ENCODE data around the gene GSN. TPM values are rescaled to one million over a fixed set of nuclear protein-coding genes. Genes with fewer than 3 reads are reported as not detected.
A peak's percentile ranks its signal among the peaks of the same experiment; 100 is the strongest.

GSN gene
- total and polyA plus RNA-seq, 2 of the 13 experiments (the other 11 are each of a cell fraction or from before 2014, with no cell fraction given), result 294 to 307 TPM

GRCh38 chr9:121298016-121298538 lies 30.1 kb downstream of the GSN start (continued):
- TF ChIP-seq RARA (CRISPR knock-in tag; IDR thresholded peaks at IDR 0.05), result peak; percentile 87
- no peak for TF ChIP-seq ATF7-NPFF (CRISPR knock-in tag; IDR thresholded peaks at IDR 0.05; ENCODE audit: low read depth)
- TF ChIP-seq ZFP36 (IDR thresholded peaks at IDR 0.05; ENCODE audit: borderline replicate concordance, low read depth, low read length, partially characterized antibody), result no peak
- TF ChIP-seq NCOA2 (CRISPR knock-in tag; IDR thresholded peaks at IDR 0.05), result peak; percentile 71
- TF ChIP-seq NFE2 (CRISPR knock-in tag; IDR thresholded peaks at IDR 0.05), result no peak
- peak; percentile 51 for TF ChIP-seq POGZ (CRISPR knock-in tag; IDR thresholded peaks at IDR 0.05)
- TF ChIP-seq FOXP1 (IDR thresholded peaks at IDR 0.05), result no peak
- peak; percentile 47; the same call in 1 of the 2 replicates for TF ChIP-seq FOXP1 (CRISPR knock-in tag; IDR thresholded peaks at IDR 0.05)
- TF ChIP-seq MAFK (conservative IDR thresholded peaks at IDR 0.05 in 1 of 2, IDR thresholded peaks at IDR 0.05 in 1 of 2; ENCODE audit: low read length in 2 of 2), result no peak
- peak; percentile 47; the same call in 1 of the 2 replicates for TF ChIP-seq SOX5 (CRISPR knock-in tag; IDR thresholded peaks at IDR 0.05; ENCODE audit: borderline replicate concordance)
- 0 out of 2 replicates have a peak, but pooled peaks have one; percentile 26 for TF ChIP-seq KDM2A (CRISPR knock-in tag; IDR thresholded peaks at IDR 0.05; ENCODE audit: borderline replicate concordance, low read depth)
- no peak for TF ChIP-seq POLR2AphosphoS2 (IDR thresholded peaks at IDR 0.05; ENCODE audit: low read depth, low read length)
- TF ChIP-seq DPF2 (CRISPR knock-in tag; IDR thresholded peaks at IDR 0.05; ENCODE audit: borderline replicate concordance, low read depth), result peak; percentile 26; the same call in 1 of the 2 replicates
- peak; percentile 18; the same call in 1 of the 2 replicates for TF ChIP-seq ZMYM3 (CRISPR knock-in tag; IDR thresholded peaks at IDR 0.05)
- TF ChIP-seq, protein P1, sequence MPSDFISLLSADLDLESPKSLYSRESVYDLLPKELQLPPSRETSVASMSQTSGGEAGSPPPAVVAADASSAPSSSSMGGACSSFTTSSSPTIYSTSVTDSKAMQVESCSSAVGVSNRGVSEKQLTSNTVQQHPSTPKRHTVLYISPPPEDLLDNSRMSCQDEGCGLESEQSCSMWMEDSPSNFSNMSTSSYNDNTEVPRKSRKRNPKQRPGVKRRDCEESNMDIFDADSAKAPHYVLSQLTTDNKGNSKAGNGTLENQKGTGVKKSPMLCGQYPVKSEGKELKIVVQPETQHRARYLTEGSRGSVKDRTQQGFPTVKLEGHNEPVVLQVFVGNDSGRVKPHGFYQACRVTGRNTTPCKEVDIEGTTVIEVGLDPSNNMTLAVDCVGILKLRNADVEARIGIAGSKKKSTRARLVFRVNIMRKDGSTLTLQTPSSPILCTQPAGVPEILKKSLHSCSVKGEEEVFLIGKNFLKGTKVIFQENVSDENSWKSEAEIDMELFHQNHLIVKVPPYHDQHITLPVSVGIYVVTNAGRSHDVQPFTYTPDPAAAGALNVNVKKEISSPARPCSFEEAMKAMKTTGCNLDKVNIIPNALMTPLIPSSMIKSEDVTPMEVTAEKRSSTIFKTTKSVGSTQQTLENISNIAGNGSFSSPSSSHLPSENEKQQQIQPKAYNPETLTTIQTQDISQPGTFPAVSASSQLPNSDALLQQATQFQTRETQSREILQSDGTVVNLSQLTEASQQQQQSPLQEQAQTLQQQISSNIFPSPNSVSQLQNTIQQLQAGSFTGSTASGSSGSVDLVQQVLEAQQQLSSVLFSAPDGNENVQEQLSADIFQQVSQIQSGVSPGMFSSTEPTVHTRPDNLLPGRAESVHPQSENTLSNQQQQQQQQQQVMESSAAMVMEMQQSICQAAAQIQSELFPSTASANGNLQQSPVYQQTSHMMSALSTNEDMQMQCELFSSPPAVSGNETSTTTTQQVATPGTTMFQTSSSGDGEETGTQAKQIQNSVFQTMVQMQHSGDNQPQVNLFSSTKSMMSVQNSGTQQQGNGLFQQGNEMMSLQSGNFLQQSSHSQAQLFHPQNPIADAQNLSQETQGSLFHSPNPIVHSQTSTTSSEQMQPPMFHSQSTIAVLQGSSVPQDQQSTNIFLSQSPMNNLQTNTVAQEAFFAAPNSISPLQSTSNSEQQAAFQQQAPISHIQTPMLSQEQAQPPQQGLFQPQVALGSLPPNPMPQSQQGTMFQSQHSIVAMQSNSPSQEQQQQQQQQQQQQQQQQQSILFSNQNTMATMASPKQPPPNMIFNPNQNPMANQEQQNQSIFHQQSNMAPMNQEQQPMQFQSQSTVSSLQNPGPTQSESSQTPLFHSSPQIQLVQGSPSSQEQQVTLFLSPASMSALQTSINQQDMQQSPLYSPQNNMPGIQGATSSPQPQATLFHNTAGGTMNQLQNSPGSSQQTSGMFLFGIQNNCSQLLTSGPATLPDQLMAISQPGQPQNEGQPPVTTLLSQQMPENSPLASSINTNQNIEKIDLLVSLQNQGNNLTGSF (CRISPR knock-in tag; IDR thresholded peaks at IDR 0.05), result no peak
- no peak for TF ChIP-seq ZNF383 (CRISPR knock-in tag; IDR thresholded peaks at IDR 0.05; ENCODE audit: borderline replicate concordance)
- TF ChIP-seq KDM6A (CRISPR knock-in tag; IDR thresholded peaks at IDR 0.05; ENCODE audit: low read depth), result peak; percentile 82
- TF ChIP-seq ZSCAN21 (CRISPR knock-in tag; IDR thresholded peaks at IDR 0.05; ENCODE audit: borderline replicate concordance), result 0 out of 2 replicates have a peak, but pooled peaks have one; percentile 58
- TF ChIP-seq ZFP62 (CRISPR knock-in tag; IDR thresholded peaks at IDR 0.05), result no peak
- peak; percentile 17; the same call in 1 of the 2 replicates for TF ChIP-seq ZMYM4 (CRISPR knock-in tag; IDR thresholded peaks at IDR 0.05)
- peak; percentile 90 for TF ChIP-seq SALL1 (CRISPR knock-in tag; IDR thresholded peaks at IDR 0.05)
- peak; percentile 63; the same call in 1 of the 2 replicates for TF ChIP-seq HDAC1 (CRISPR knock-in tag; IDR thresholded peaks at IDR 0.05)
- no peak for TF ChIP-seq HES4 (CRISPR knock-in tag; IDR thresholded peaks at IDR 0.05; ENCODE audit: borderline replicate concordance)
- TF ChIP-seq SRY (CRISPR knock-in tag; IDR thresholded peaks at IDR 0.05), result no peak
- TF ChIP-seq ZNF672 (CRISPR knock-in tag; IDR thresholded peaks at IDR 0.05), result no peak
- no peak for TF ChIP-seq AGO2 (optimal IDR thresholded peaks at IDR 0.05; ENCODE audit: low read depth, low read length)
- no peak for TF ChIP-seq ZFP36L1 (CRISPR knock-in tag; IDR thresholded peaks at IDR 0.05)
- no peak for TF ChIP-seq ZNF577 (CRISPR knock-in tag; IDR thresholded peaks at IDR 0.05; ENCODE audit: borderline replicate concordance, low read depth)
- TF ChIP-seq MBNL3 (CRISPR knock-in tag; conservative IDR thresholded peaks at IDR 0.05), result no peak

Measured in HepG2 (cell line).